AML-193 (cell line): Measurements from ENCODE around the gene ZBTB38.

Experiments used
- DNase-seq, 2 experiments: peaks; one replicate each; lab custom pipeline; 2025; lab: John Stamatoyannopoulos, UW

ZBTB38 gene

DNA sequence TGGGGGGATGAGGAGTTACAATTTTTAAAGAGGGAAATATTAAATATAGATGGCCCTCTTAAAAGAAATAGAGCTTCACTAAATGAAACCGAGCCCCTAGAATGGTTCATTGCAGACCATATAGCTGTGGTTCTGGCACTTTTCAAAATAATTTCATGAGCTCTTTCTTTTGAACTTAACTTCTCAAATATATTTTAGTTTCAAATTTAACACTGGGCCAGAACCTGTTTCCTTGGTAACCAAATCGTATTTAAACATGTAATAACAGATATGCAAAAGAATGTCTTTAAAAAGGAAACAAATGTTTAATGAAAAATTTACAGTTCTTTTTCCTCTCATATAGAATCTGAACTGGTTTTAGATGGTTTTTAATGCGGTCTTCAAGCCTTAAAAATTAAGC, 20.1 kb downstream of the ZBTB38 start:
- DNase-seq: no peak

DNA sequence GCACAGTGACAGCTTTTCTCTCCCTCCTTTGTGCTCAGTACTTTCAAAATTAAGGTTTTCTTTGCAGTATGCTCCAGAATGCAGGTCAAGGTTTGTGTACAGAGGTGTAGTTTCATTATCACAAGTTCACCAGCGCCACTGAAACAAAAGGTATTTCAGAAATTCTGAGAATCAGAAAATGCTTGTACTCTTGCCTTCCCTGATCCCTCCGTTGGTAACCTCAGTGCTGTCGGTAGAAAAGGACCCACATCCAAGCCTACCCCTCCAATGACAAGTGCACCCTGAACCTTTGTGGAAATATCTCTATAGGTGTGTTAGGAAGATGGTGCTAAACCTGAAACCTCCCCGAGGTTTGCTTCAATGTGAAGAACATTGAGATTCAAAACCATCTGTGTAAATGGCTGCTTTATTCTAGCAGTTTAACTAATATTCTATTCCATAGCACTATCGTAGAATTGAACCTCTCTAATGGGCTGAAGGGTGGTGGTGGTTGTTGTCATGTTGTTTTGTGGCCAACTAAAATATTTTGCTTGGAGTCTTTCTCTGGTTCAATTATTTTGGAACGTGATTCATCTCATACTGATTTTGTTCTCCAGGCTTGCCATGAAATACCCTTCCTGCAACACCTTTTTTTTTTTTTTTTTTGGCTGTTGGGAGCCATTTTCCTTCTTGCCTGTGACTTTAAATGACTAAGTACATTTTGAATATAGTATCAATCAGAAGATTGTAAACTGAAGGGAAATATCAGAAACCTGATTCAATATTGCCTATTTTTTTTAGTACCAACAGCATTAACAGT, 20.7 kb downstream of the ZBTB38 start:
- no peak for DNase-seq

DNA sequence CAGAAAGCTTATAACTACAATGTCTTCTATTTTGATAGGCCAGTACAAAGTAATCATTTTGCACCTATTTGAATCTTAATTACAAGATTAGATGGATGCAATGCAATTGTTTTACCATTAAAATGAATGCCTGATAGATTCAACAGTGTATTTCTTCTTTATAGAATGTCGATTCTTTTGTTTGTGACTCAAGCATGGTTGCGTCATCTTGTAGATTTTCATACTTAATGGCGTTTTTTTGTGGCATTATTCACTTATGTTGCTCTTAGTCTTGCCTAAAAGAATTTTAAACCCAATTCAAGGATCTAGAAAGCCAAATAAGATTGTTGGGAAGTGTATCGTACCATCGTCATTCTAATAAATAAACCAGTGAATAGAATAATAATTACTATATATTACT, 21.4 kb downstream of the ZBTB38 start:
- DNase-seq: no peak

DNA sequence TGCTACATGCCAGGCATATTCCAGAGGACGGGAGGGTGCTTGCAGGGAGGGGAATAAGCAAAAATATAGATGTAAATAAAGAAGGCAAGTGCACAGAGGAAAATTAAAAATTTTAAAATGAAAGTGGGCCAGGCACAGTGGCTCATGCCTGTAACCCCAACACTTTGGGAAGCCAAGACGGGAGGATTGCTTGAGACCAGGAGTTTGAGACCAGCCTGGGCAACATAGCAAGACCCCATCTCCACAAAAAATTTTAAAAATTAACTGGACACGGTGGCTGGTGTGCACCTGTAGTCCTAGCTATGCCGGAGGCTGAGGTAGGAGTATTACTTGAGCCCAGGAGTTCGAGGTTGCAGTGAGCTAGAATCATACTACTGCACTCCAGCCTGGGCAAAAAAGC, 22.4 kb downstream of the ZBTB38 start:
- DNase-seq: no peak

- no peak for DNase-seq
Measured at GRCh38 chr3:141391298-141391990, 23.1 kb downstream of the ZBTB38 start.

GRCh38 chr3:141391991-141392316, 23.6 kb downstream of the ZBTB38 start:
- no peak for DNase-seq

GRCh38 chr3:141392416-141392815, 24.1 kb downstream of the ZBTB38 start:
- DNase-seq: no peak

- DNase-seq: no peak
Measured at GRCh38 chr3:141392897-141393734, 24.8 kb downstream of the ZBTB38 start.

GRCh38 chr3:141393735-141394076, 25.4 kb downstream of the ZBTB38 start:
- DNase-seq: no peak

DNA sequence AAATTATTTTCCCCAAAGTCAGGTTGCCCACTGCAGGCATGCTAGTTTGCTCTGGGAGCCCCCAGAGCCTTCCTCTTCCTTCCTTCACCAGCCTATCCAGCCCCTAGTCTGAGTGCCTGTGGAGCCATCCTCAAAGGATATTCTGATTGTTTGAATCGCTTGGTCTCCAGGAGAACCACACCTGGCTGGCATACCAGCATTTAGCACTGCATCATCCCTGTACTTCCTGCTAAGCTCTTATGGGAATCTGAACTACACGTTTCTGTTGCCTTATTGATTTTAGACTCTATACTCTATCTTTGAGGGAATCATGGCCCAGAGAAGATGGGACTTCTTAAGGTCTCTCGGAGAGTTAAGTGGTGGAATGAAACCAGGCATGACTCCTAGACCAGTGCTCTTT, 26.3 kb downstream of the ZBTB38 start:
- DNase-seq: no peak

DNA sequence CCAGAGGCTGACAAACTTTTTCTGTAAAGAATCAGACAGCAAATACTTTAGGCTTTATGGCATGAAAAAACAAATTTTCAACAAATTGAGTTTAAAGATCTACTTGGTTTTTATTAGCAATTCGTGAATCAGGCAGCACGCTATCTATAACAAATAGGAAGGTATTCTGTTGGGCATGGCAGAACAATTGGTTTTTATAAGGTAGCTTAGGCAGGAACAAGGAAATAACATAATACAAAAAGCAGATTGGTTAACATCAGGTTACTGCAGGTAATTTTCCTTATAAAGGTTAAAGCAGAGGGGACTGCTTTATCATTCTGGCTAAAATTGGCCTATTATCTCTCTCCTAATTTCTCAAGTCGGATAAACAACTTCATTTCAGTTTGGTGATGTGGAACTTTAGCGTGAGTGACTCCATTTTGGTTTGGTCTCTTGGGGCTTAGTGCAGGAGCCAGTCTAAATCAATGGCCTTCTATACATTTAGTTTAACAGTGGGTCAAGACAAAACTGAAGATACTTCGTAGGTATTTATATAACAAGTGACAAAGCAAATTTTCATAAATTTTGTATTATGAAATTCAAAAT, 26.8 kb downstream of the ZBTB38 start:
- no peak for DNase-seq

GRCh38 chr3:141397996-141398395, 29.7 kb downstream of the ZBTB38 start:
- DNase-seq: no peak

DNA sequence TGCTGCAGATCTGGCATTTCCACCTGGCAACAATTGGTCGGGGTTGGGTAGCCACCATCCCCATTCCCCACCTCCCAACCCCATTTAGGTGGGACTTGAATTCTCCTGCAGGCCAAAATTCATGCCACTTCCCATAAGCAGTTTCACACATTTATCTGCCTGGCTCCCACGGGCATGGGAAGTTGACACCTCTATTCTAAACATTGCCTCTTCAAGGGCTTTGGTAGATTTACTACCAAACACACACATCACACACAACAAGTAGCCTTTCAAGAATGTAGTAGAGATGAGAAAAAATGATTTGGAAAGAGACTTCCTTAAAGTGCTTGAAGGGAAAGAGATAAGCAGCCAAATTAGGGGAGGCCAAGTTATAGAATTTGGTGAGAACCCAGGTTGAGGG, 30.9 kb downstream of the ZBTB38 start:
- DNase-seq: no peak

- DNase-seq: no peak
Measured at GRCh38 chr3:141400073-141400971, 32.0 kb downstream of the ZBTB38 start.

GRCh38 chr3:141401095-141401494, 32.8 kb downstream of the ZBTB38 start:
- no peak for DNase-seq

DNA sequence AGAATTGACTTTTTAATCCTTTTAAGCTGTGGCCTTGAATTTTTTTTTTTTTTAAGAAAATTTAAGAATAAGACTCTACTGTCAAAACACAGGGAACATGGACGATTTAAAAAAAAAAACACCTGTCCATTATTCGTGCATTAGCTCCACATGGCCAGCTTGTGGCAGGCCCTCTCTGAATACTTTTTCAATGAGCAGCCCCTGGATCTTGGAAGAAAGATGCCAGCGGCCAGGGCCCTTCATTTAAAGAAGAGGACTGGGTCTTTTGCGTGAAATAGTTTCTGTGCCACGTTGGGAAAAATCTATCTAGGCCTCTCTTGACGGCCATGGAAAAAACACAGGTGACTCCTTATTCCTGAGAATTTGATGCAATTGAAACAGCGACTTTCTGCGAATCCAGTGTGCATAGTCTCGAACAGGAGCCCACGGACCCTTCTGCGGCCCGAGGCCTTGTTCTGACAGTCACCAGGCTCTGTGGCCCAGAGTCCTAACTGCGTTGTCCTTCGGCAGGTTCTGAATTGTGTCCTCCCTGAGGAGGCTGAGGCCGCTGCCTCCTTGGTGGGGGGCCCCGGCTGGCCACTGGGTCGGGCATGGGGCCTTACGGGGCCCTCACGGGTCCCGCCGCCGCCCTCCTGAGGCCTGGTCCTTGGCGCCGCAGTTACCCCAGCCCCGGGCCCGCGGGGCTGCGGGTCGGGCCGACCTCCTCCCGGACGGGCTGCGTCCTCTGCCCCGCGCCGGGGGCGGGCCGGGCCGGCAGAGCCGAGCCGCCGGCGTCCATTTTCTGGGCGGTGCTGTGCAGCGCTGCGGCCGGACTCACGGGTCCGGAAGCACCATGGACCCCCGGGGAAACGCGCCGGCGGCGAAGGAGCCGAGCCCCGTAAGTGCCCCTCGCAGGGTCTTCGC, 33.5 kb downstream of the ZBTB38 start:
- no peak for DNase-seq

DNA sequence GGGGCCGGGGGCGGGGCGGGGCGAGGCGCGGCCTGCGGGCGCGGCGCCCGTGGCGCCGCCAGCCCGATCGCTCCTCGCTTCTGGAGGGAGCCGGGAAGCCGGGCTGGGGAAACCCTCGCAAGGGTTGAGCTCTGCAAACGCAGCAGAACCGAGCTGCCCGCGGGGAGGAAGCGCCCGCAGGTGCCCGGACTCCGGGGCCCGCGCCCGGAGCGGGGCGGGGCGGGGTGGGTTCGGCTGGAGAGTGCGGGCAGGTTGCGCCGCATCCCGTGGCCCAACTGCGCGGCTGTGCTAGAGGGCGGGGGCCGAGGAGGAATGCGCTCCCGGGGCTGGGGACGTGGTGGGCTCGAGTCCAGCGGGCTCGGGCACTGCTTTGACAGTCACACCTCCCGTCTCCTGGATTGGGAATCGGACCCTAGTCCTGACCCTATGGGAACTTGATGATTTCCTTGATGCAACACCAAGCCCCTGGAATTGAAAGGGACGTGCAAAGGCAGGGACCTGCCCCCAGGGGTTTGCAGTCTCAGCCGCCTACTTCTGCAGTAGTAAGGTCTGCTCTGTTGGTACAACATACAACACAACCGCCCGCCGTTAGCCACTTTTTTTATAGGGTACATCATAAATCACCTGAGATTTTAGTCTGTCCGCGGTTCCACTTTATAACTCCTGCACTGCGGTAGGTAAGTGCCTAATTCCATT, 34.3 kb downstream of the ZBTB38 start:
- DNase-seq: peak in 1 of 2 experiments; percentile 8

DNA sequence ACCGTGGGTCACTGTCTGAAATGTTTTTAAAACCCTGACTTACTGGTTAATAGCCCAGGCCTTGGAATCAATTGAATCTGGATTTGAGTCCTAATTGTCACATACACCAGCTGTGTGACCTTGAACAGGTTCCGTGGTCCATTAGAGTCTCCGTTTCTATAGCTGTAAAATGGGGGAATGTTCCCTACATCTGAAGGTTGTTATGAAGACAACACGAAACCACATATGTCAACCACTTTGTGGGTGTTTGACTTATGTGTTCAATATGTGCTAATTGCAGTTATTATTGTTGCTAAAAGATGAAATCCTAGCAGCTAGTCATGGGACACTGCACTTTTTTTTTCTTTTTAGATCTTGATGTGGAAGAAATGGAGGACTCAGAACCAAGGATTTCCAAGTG, 35.3 kb downstream of the ZBTB38 start:
- no peak for DNase-seq

DNA sequence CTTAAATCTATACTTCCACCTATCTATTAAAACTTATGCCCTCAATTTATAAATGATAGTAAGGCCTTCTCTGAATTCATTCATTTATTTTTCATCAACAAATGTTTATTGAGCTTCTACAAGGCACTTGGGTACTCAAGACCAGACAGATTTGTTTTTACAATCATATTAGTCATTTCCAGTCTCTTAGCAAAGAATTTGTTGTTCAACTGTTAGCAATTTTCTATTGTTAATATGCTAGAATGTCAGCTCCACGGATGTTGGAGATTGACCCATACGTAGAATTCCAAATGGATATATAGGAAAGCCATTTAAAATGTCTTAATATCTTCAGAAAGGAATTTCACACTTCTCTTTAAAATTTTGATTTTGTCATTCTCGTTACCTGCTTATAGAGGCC, 36.7 kb downstream of the ZBTB38 start:
- no peak for DNase-seq

DNA sequence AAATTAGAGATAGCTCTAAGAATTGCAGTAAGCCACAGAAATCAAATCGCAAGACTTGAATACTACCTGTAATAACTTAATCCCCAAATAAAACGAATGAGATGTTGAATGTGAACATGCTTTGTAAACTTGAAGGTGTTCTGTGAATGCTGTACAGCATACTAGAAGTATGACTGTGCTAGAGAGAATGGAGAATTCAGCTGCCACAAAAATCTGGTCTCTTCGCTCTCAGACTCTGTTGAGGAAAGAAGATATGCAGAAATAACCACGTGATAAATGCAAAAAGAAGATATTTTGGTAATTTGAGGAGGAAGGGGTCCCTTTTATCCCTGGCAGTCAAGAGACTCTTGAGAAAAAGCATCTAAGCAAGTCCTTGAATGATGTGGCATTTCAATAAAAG, 37.3 kb downstream of the ZBTB38 start:
- no peak for DNase-seq
